ENCODE measurements around the gene F7. TPM values are rescaled to one million over a fixed set of nuclear protein-coding genes. Genes with fewer than 3 reads are reported as not detected.

The F7 gene
- total RNA-seq, 3 donors from 2014 or later, result 0.15 to 0.48 (median 0.33) TPM

DNA sequence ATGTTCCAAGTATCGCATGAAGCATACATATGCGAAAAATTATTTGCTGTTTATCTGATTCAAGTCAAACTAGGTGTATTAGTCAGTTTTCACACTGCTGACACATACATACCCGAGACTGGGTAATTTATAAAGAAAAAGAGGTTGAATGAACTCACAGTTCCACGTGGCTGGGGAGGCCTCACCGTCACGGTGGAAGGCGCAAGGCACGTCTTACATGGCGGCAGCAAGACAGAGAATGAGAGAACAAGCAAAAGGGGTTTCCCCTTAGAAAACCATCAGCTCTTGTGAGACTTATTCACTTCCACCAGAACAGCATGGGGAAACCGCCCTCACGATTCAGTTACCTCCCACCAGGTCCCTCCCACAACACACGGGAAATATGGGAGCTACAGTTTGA is 39.9 kb downstream of the F7 start:
- intact Hi-C loops (cut with DNase I; ENCODE audit: low total_unique reads), result no loop called here
- DNase-seq (ENCODE audit: low spot score in 2 of 2), result no peak

DNA sequence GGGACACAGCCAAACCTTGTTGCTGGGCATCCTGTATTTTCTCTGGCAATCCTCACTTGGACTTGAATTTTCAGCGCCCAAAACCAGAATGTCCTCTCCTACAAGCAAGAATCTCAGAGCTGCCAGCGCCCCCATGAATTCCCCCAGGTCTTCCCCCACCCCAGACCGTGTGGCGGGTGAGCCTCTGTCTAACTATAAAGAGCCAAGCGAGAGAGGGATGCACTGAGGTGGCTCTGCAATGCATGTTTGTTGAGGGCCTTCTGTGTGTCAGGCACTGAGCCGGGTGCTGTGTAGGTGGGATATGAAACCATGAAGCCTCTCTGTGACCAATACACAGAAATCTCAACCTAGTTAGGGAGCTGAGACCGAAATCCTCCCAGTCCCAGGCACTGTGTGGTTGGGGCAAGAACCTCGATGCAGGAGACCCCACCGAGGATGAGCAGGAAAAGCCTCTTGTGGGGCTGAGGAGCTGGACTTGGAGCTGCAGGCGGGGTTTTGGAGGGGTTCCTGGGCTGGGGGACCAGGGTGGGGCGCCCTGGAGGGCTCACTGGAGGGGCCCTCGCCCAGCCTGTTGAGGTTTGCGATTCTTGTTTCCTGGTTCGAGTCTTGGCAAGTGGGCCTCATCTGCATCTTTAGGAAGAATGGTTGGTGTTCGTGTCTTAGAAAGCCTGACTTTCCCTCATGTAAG is 40.5 kb downstream of the F7 start:
- no peak overlapping the region for H3K4me3 ChIP-seq
- TF ChIP-seq, protein P1, sequence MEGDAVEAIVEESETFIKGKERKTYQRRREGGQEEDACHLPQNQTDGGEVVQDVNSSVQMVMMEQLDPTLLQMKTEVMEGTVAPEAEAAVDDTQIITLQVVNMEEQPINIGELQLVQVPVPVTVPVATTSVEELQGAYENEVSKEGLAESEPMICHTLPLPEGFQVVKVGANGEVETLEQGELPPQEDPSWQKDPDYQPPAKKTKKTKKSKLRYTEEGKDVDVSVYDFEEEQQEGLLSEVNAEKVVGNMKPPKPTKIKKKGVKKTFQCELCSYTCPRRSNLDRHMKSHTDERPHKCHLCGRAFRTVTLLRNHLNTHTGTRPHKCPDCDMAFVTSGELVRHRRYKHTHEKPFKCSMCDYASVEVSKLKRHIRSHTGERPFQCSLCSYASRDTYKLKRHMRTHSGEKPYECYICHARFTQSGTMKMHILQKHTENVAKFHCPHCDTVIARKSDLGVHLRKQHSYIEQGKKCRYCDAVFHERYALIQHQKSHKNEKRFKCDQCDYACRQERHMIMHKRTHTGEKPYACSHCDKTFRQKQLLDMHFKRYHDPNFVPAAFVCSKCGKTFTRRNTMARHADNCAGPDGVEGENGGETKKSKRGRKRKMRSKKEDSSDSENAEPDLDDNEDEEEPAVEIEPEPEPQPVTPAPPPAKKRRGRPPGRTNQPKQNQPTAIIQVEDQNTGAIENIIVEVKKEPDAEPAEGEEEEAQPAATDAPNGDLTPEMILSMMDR (IDR thresholded peaks at IDR 0.05), result no peak
- no peak for TF ChIP-seq POLR2AphosphoS5 (IDR thresholded peaks at IDR 0.05)
- no peak overlapping the region for H3K27ac ChIP-seq
- DNase-seq (ENCODE audit: low spot score in 2 of 2), result no peak
- H3K36me3 ChIP-seq, result no peaks in the 10 kb centered on the region
- H3K27me3 ChIP-seq, result no peaks in the 10 kb centered on the region
- no peaks in the 10 kb centered on the region for H3K9me3 ChIP-seq
- no peaks in the 10 kb centered on the region for H3K4me1 ChIP-seq
- intact Hi-C loops (cut with DNase I; ENCODE audit: low total_unique reads), result no loop called here

More for the DNA sequence above, 39.9 kb downstream of the F7 start:
- Histone ChIP-seq H3K4me1 (no peaks in the 10 kb centered on the region), H3K27ac (no peak overlapping the region), H3K4me3 (no peak overlapping the region), H3K9me3 (no peaks in the 10 kb centered on the region), H3K36me3 (no peaks in the 10 kb centered on the region), H3K27me3 (no peaks in the 10 kb centered on the region)
- no peak for TF ChIP-seq POLR2AphosphoS5 (IDR thresholded peaks at IDR 0.05)
- TF ChIP-seq POLR2A (IDR thresholded peaks at IDR 0.05), result no peak
- TF ChIP-seq, protein P1 (IDR thresholded peaks at IDR 0.05), result no peak

DNA sequence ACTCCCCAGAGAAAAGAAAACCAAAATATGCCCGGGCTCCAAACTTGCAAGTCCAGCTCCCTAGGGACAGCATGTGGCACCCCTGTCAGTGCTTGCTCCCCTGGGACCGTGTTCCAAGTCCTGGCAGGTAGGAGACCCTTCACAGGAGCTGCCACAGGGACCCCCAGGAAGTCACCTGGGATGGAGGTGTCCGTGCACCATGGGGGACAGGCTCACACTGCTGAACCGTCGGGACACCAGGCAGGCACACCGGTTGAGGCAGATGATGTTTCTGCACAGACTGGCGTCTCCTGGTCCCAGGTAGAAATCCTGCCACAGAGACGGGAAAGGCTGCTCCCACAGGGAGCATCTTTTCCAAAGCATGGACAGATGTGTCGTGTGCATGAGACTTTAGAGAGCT is 41.2 kb downstream of the F7 start:
- H3K9me3 ChIP-seq, result no peaks in the 10 kb centered on the region
- H3K27me3 ChIP-seq, result no peaks in the 10 kb centered on the region
- no peaks in the 10 kb centered on the region for H3K4me1 ChIP-seq
- H3K4me3 ChIP-seq, result no peak overlapping the region
- no peak for DNase-seq (ENCODE audit: low spot score in 2 of 2)
- no peaks in the 10 kb centered on the region for H3K36me3 ChIP-seq
- no peak overlapping the region for H3K27ac ChIP-seq
- TF ChIP-seq, protein P1 (IDR thresholded peaks at IDR 0.05), result no peak
- TF ChIP-seq POLR2A (IDR thresholded peaks at IDR 0.05) (no peak), POLR2AphosphoS5 (IDR thresholded peaks at IDR 0.05) (no peak)
- intact Hi-C loops (cut with DNase I; ENCODE audit: low total_unique reads), result no loop called here

DNA sequence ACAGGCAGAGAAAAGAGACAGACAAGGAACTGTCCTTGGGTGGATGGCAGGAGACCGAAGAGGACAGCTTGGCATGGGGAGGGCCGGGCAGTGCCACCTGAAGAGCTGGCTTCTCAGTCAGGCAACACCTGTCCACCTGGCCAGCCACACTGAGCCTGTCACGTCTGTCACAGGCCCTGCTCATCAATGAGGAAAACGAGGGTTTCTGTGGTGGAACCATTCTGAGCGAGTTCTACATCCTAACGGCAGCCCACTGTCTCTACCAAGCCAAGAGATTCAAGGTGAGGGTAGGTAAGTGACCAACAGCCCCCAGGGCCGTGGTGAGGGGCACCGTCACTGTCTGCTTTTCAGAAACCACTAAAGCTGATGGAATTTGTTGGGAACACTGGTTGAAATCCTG is 41.6 kb downstream of the F7 start:
- intact Hi-C loops (cut with DNase I; ENCODE audit: low total_unique reads), result no loop called here
- Histone ChIP-seq H3K36me3 (no peaks in the 10 kb centered on the region), H3K27ac (no peak overlapping the region), H3K4me3 (no peak overlapping the region), H3K27me3 (no peaks in the 10 kb centered on the region), H3K4me1 (no peaks in the 10 kb centered on the region), H3K9me3 (no peaks in the 10 kb centered on the region)
- no peak for DNase-seq (ENCODE audit: low spot score in 2 of 2)
- TF ChIP-seq POLR2AphosphoS5 (IDR thresholded peaks at IDR 0.05) (no peak), POLR2A (IDR thresholded peaks at IDR 0.05) (no peak)
- TF ChIP-seq, protein P1 (IDR thresholded peaks at IDR 0.05), result no peak

DNA sequence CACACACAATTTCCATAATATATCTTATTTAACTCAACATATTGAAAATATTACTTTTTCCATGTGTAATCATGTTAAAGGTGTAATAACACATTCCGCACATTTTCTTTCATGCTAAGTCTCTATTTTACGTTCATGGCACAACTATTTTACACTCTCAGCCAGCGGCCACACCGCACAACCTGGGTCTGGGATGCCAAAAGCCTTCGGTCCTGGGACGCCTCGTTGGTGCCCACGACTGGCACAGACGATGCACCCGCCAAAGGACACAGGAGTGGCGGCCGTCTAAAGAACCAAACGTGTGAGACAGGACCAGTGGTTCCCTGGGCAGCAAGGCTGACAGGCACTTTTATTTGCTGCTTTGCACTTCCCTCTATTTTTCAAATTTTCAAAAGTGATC is 42.8 kb downstream of the F7 start:
- Histone ChIP-seq H3K4me3 (no peak overlapping the region), H3K4me1 (peaks cover 0 to 5% of the 10 kb centered on the region in 2 donors), H3K36me3 (no peaks in the 10 kb centered on the region), H3K9me3 (no peaks in the 10 kb centered on the region), H3K27ac (no peak overlapping the region), H3K27me3 (no peaks in the 10 kb centered on the region)
- intact Hi-C loops (cut with DNase I; ENCODE audit: low total_unique reads), result no loop called here
- DNase-seq (ENCODE audit: low spot score in 2 of 2), result no peak
- TF ChIP-seq POLR2AphosphoS5 (IDR thresholded peaks at IDR 0.05) (no peak), POLR2A (IDR thresholded peaks at IDR 0.05) (no peak)
- TF ChIP-seq, protein P1 (IDR thresholded peaks at IDR 0.05), result no peak
